GM12891 (cell line): ENCODE data around the gene CANT1.

ENCODE experiments used
- PAX5 ChIP-seq: IDR thresholded peaks from 2 replicates; pipeline ENCODE4 v1.6.1; 2011; ENCODE audit warnings: low read length, moderate library complexity, mild to moderate bottlenecking; ENCODE audit not compliant: insufficient read depth, severe bottlenecking
- POLR2A ChIP-seq: IDR thresholded peaks from 2 replicates; pipeline ENCODE4 v1.6.1; 2011; ENCODE audit warnings: low read depth, low read length, control low read depth
- POLR2AphosphoS5 ChIP-seq: IDR thresholded peaks from 2 replicates; pipeline ENCODE4 v1.6.1; 2011; ENCODE audit warnings: low read depth, low read length, control low read depth
- POU2F2 ChIP-seq: IDR thresholded peaks from 2 replicates; pipeline ENCODE4 v1.6.1; 2011; ENCODE audit warnings: low read depth, mild to moderate bottlenecking, control low read depth, low read length, moderate library complexity
- SPI1 ChIP-seq: IDR thresholded peaks from 2 replicates; pipeline ENCODE4 v1.6.1; 2011; ENCODE audit warnings: low read depth, low read length, control low read depth
- TAF1 ChIP-seq: IDR thresholded peaks from 2 replicates; pipeline ENCODE4 v1.6.1; 2011; ENCODE audit warnings: low read depth, low read length, control low read depth

DNA sequence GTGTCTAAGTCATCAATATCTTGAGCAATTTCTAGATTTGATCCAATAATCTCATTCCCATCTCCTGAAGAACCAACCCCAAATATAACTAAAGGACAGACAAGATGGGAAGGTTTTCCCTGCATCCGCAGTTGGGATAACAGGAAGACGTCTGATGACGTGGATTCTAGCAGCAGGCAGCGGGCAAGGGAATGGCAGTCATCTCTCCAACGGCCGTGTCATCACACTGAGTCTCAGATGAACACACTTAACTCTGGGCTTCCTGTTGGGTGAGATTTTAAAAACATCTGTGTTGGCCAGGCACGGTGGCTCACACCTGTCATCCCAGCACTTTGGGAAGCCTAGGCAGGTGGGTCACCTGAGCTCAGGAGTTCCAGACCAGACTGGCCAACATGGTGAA lies 63.4 kb downstream of the CANT1 start:
- TF ChIP-seq PAX5 (no peak), POLR2AphosphoS5 (no peak), POLR2A (no peak), TAF1 (no peak), SPI1 (no peak), POU2F2 (no peak)
